HG02678 (cell line): Measurements from ENCODE around the gene FAM43B.

Source experiments
- ATAC-seq: cut with Tn5 transposase; IDR thresholded peaks from one replicate; pipeline ENCODE4 v1.9.1; 2021; ENCODE audit warnings: mild to moderate bottlenecking, moderate library complexity; ENCODE audit not compliant: unreplicated experiment

Gene FAM43B

GRCh38 chr1:20589331-20590278 is 37.2 kb downstream of the FAM43B start:
- no peak for ATAC-seq

GRCh38 chr1:20590306-20590777 is 38.0 kb downstream of the FAM43B start:
- no peak for ATAC-seq

- no peak for ATAC-seq
Measured at GRCh38 chr1:20593756-20594155, 41.4 kb downstream of the FAM43B start.

GRCh38 chr1:20594746-20595145 is 42.4 kb downstream of the FAM43B start:
- no peak for ATAC-seq

GRCh38 chr1:20596106-20596505 is 43.7 kb downstream of the FAM43B start:
- ATAC-seq = no peak

- ATAC-seq = no peak
Measured at GRCh38 chr1:20597650-20598049, 45.3 kb downstream of the FAM43B start.

GRCh38 chr1:20600156-20600555 is 47.8 kb downstream of the FAM43B start:
- no peak for ATAC-seq

- ATAC-seq = no peak
Measured at GRCh38 chr1:20601129-20601825, 48.9 kb downstream of the FAM43B start.

- ATAC-seq = no peak
Measured at GRCh38 chr1:20602851-20603450, 50.6 kb downstream of the FAM43B start.

- no peak for ATAC-seq
Measured at GRCh38 chr1:20603504-20604464, 51.4 kb downstream of the FAM43B start.
